ENCODE measurements around the gene OR4D5. TPM values are rescaled to one million over a fixed set of nuclear protein-coding genes. Genes with fewer than 3 reads are reported as not detected.

Gene OR4D5
- total RNA-seq, 2 experiments from 2014 or later = not detected

- CTCF ChIA-PET = no interaction called here
- Mint-ChIP-seq H3K27me3 (ENCODE audit: low read depth) (peaks cover 5% of the 10 kb centered on the region), H3K4me3 (no peak overlapping the region), H3K4me1 (ENCODE audit: low read depth) (no peaks in the 10 kb centered on the region), H3K36me3 (ENCODE audit: low read depth) (no peaks in the 10 kb centered on the region), H3K9me3 (peaks cover 1% of the 10 kb centered on the region), H3K27ac (no peak overlapping the region)
- intact Hi-C loops (cut with micrococcal nuclease) = no loop called here
- DNase-seq = no peak
These were observed 37.5 kb downstream of the OR4D5 start for GRCh38 chr11:123976770-123977560.

GRCh38 chr11:123977731-123978347 lies 38.4 kb downstream of the OR4D5 start, which contains the start of gene OR10S1:
OR10S1 (minus strand) TSS chr11:123977781; CDS start chr11:123977664, 117 bp downstream.
- CTCF ChIA-PET = no interaction called here
- no peak for DNase-seq
- Mint-ChIP-seq H3K4me3 (no peak within 1 kb of the TSS), H3K9me3 (peaks cover 7% of the 10 kb centered on the region), H3K27ac (no peak within 1 kb of the TSS), H3K4me1 (ENCODE audit: low read depth) (no peaks in the 10 kb centered on the region), H3K36me3 (ENCODE audit: low read depth) (no peaks in the 10 kb centered on the region), H3K27me3 (ENCODE audit: low read depth) (peaks cover 5% of the 10 kb centered on the region)
- intact Hi-C loops (cut with micrococcal nuclease) = no loop called here

GRCh38 chr11:123979311-123979710 lies 39.9 kb downstream of the OR4D5 start:
- Mint-ChIP-seq H3K27ac (no peak overlapping the region), H3K36me3 (ENCODE audit: low read depth) (peaks cover 1% of the 10 kb centered on the region), H3K4me1 (ENCODE audit: low read depth) (no peaks in the 10 kb centered on the region), H3K4me3 (no peak overlapping the region), H3K9me3 (peaks cover 11% of the 10 kb centered on the region), H3K27me3 (ENCODE audit: low read depth) (peaks cover 9% of the 10 kb centered on the region)
- no peak for DNase-seq
- CTCF ChIA-PET = no interaction called here
- intact Hi-C loops (cut with micrococcal nuclease) = no loop called here

Other genes starting within 250 kb of the OR4D5 start
- 1 to 10 TPM; 5.9 to 6.4 TPM for gene ZNF202, start 198.0 kb upstream of the OR4D5 start, total RNA-seq
- not detected for gene OR6X1, start 185.1 kb upstream of the OR4D5 start, total RNA-seq
- not detected for gene OR6M1, start 133.3 kb upstream of the OR4D5 start, total RNA-seq
- not detected for gene TMEM225, start 53.9 kb upstream of the OR4D5 start, total RNA-seq
- not detected for gene OR8D4, start 37.5 kb upstream of the OR4D5 start, total RNA-seq
- not detected for gene OR6T1, start 4.2 kb downstream of the OR4D5 start, total RNA-seq
- not detected for gene OR10S1, start 38.2 kb downstream of the OR4D5 start, total RNA-seq
- not detected for gene OR10G6, start 55.5 kb downstream of the OR4D5 start, total RNA-seq
- not detected for gene OR10G4, start 73.4 kb downstream of the OR4D5 start, total RNA-seq
- not detected for gene OR10G9, start 83.4 kb downstream of the OR4D5 start, total RNA-seq
- not detected for gene OR10G8, start 87.2 kb downstream of the OR4D5 start, total RNA-seq
- gene OR10G7, start 101.7 kb downstream of the OR4D5 start, total RNA-seq = not detected
- gene VWA5A, start 175.8 kb downstream of the OR4D5 start, total RNA-seq = 10 to 100 TPM in 1 of 2 experiments, 1 to 10 TPM in 1; 9.7 to 11.4 TPM
- not detected for gene OR10D3, start 243.7 kb downstream of the OR4D5 start, total RNA-seq